Measurements from ENCODE around the gene SPIRE2.

GRCh38 chr16:89906140-89907025 is 78.1 kb downstream of the SPIRE2 start:
- TF ChIP-seq CTCF (IDR thresholded peaks at IDR 0.05; ENCODE audit: poor library complexity, severe bottlenecking) (no peak), SMC3 (conservative IDR thresholded peaks at IDR 0.05; ENCODE audit: poor library complexity) (no peak), TAF1 (IDR thresholded peaks at IDR 0.05; ENCODE audit: low read depth) (no peak), EZH2 (IDR thresholded peaks at IDR 0.05; ENCODE audit: borderline replicate concordance, insufficient read depth, low read length, poor library complexity, severe bottlenecking) (no peak), POLR2AphosphoS5 (IDR thresholded peaks at IDR 0.05) (no peak), EP300 (conservative IDR thresholded peaks at IDR 0.05; ENCODE audit: poor library complexity, severe bottlenecking) (no peak)
